Parathyroid adenoma (tissue), 2 donors: ENCODE results near the gene TMEM50B.

Experiments used
- H2AFZ ChIP-seq: fragments of 300-600 bp; sonication (generic); one replicate; pipeline ENCODE4 v1.7.0; 2017; ENCODE audit warnings: antibody characterized with exemption, mild to moderate bottlenecking
- H3K27ac ChIP-seq: fragments of 300-600 bp; sonication (generic); one replicate; pipeline ENCODE4 v1.7.0; 2017
- H3K27me3 ChIP-seq: fragments of 300-600 bp; sonication (generic); one replicate; pipeline ENCODE4 v1.7.0; 2017; ENCODE audit warnings: low read length; ENCODE audit not compliant: control insufficient read depth, insufficient read depth
- H3K36me3 ChIP-seq: fragments of 300-600 bp; sonication (generic); one replicate; pipeline ENCODE4 v1.7.0; 2017; ENCODE audit warnings: low read length; ENCODE audit not compliant: control insufficient read depth, insufficient read depth
- H3K4me1 ChIP-seq: fragments of 300-600 bp; sonication (generic); one replicate; pipeline ENCODE4 v1.7.0; 2017; ENCODE audit warnings: control low read depth
- H3K4me2 ChIP-seq: fragments of 300-600 bp; sonication (generic); one replicate; pipeline ENCODE4 v1.7.0; 2017; ENCODE audit warnings: low read length
- H3K4me3 ChIP-seq: fragments of 300-600 bp; sonication (generic); one replicate; pipeline ENCODE4 v1.7.0; 2017; ENCODE audit warnings: low read depth, low read length
- H3K79me2 ChIP-seq: fragments of 300-600 bp; sonication (generic); one replicate; pipeline ENCODE4 v1.7.0; 2017; ENCODE audit warnings: control low read depth
- H3K9ac ChIP-seq: fragments of 300-600 bp; sonication (generic); one replicate; pipeline ENCODE4 v1.7.0; 2017; ENCODE audit warnings: mild to moderate bottlenecking
- H3K9me3 ChIP-seq: fragments of 300-600 bp; sonication (generic); one replicate; pipeline ENCODE4 v1.7.0; 2017; ENCODE audit warnings: low read length; ENCODE audit not compliant: control insufficient read depth
- TF ChIP-seq, protein P1 (sequence below): fragments of 300-600 bp; sonication (generic); IDR thresholded peaks from one replicate; pipeline ENCODE4 v1.7.0; 2017; ENCODE audit warnings: antibody characterized with exemption, mild to moderate bottlenecking
- donor health status: primary hyperparathyroidism.

TMEM50B gene

DNA sequence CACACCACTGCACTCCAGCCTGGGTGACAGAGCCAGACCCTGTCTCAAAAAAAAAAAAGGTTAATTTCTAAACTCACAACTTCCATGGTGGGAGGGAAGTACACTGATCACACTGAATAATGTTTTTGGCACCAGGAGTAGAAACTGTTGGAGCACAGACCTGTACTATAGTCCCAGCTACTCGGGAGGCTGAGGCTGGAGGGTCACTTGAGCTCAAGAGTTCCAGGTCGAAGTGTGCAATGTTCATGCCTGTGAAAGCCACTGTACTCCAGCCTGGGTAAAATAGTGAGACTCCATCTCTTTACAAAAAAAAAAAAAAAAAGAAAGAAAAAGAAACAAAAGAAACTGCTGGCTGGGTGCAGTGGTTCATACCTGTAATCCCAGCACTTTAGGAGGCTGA is 35.3 kb downstream of the TMEM50B start:
- H3K36me3 ChIP-seq, result no peaks in the 10 kb centered on the region
- H3K4me2 ChIP-seq, result no peak overlapping the region
- H3K9me3 ChIP-seq, result no peaks in the 10 kb centered on the region
- H3K79me2 ChIP-seq, result no peaks in the 10 kb centered on the region
- H3K27me3 ChIP-seq, result no peaks in the 10 kb centered on the region
- no peak overlapping the region for H3K27ac ChIP-seq
- H3K9ac ChIP-seq, result no peak overlapping the region
- H3K4me3 ChIP-seq, result no peak overlapping the region
- no peak overlapping the region for H2AFZ ChIP-seq
- TF ChIP-seq, protein P1, sequence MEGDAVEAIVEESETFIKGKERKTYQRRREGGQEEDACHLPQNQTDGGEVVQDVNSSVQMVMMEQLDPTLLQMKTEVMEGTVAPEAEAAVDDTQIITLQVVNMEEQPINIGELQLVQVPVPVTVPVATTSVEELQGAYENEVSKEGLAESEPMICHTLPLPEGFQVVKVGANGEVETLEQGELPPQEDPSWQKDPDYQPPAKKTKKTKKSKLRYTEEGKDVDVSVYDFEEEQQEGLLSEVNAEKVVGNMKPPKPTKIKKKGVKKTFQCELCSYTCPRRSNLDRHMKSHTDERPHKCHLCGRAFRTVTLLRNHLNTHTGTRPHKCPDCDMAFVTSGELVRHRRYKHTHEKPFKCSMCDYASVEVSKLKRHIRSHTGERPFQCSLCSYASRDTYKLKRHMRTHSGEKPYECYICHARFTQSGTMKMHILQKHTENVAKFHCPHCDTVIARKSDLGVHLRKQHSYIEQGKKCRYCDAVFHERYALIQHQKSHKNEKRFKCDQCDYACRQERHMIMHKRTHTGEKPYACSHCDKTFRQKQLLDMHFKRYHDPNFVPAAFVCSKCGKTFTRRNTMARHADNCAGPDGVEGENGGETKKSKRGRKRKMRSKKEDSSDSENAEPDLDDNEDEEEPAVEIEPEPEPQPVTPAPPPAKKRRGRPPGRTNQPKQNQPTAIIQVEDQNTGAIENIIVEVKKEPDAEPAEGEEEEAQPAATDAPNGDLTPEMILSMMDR, result no peak
- H3K4me1 ChIP-seq, result no peaks in the 10 kb centered on the region

DNA sequence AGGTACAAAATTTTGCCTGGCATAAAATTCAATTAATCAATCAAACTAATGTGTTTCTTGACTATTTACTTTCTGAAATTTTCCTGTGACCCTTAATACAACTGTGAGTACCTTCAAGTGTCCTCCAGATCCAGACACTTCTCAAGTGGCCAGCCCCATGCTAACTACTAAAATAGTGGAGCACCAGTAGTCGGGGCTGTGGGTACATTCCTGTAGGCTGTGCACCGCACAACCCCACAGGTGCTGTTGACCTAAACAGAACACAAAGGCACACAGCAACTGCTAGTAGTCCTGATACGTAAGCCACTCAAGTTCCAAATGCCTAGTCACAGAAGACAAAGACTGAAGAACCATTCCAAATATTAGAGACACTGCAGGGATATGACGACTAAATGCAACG is 36.6 kb downstream of the TMEM50B start:
- TF ChIP-seq, protein P1, result no peak
- no peak overlapping the region for H3K4me3 ChIP-seq
- H3K9ac ChIP-seq, result no peak overlapping the region
- no peaks in the 10 kb centered on the region for H3K79me2 ChIP-seq
- H3K27me3 ChIP-seq, result no peaks in the 10 kb centered on the region
- H3K4me1 ChIP-seq, result no peaks in the 10 kb centered on the region
- H2AFZ ChIP-seq, result no peak overlapping the region
- no peaks in the 10 kb centered on the region for H3K36me3 ChIP-seq
- no peak overlapping the region for H3K4me2 ChIP-seq
- H3K27ac ChIP-seq, result no peak overlapping the region
- no peaks in the 10 kb centered on the region for H3K9me3 ChIP-seq

DNA sequence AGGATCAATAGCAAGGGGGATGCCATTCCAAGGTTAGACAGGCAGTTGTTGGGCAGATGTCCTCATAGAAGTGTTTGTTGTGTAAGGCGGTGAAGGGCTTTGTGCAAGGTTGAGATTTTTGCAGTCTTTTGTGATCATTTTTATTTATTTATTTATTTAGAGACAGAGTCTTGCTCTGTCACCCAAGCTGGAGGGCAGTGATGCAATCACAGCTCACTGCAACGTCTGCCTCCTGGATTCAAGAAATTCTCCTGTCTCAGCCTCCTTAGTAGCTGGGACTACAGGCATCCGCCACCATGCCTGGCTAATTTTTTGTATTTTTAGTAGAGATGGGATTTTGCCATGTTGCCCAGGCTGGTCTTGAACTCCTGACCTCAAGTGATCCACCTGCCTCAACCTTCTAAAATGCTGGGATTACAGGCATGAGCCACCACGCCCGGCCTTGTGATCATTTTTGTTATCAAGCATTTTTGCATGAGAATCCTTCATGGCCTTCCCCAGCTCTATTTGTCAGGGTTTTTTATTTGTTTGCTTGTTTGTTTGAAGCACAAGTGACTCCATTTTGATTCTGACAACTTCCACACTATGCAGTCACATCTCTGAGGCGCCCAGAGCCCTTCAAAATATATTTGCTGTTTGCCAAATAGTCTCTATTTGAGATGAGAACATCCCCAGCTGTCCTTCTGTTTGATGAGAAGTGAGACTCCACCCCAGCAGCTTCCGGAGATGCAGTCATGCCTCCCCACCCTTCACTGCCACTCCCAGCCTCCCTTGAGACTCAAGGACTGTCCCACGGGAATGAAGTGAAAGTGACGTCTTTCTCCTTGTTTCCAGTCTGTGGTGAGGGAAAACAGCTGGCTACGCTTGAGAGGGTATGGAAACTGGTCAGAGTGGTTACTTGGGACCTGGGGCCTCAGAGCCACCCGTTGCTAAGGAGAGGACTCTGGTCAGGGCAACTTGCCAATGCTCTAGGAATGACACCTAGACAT is 38.0 kb downstream of the TMEM50B start:
- Histone ChIP-seq H3K4me1 (no peaks in the 10 kb centered on the region), H2AFZ (no peak overlapping the region), H3K9me3 (no peaks in the 10 kb centered on the region), H3K4me2 (no peak overlapping the region), H3K36me3 (no peaks in the 10 kb centered on the region), H3K4me3 (no peak overlapping the region), H3K27ac (no peak overlapping the region), H3K79me2 (no peaks in the 10 kb centered on the region), H3K27me3 (no peaks in the 10 kb centered on the region), H3K9ac (no peak overlapping the region)
- TF ChIP-seq, protein P1, result no peak

DNA sequence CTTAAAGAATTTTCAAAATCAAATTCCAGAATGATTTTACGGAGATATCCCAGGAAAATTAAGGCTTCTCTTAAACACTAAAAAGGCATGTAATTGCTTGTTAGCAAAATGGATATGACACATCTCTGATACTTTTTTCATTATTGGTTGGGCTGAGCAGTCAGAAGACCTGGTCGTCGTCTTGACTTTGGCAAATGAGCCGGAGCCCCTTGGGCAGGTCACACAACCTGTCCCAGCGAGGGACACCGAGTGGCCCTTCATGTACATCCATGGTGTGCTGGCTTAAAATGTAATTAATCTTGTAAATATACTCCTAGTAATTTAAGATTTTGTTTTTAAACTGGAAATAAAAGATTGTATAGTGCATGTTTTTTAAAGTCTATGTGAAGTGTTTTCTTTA is 42.6 kb downstream of the TMEM50B start:
- no peaks in the 10 kb centered on the region for H3K36me3 ChIP-seq
- H3K9ac ChIP-seq, result no peak overlapping the region
- H3K4me2 ChIP-seq, result no peak overlapping the region
- H3K79me2 ChIP-seq, result no peaks in the 10 kb centered on the region
- no peak overlapping the region for H3K27ac ChIP-seq
- H3K27me3 ChIP-seq, result no peaks in the 10 kb centered on the region
- no peak overlapping the region for H2AFZ ChIP-seq
- TF ChIP-seq, protein P1, result no peak
- no peaks in the 10 kb centered on the region for H3K4me1 ChIP-seq
- no peaks in the 10 kb centered on the region for H3K9me3 ChIP-seq
- no peak overlapping the region for H3K4me3 ChIP-seq
